HG03159 (cell line): ENCODE results near the gene RAB3B.

Experiments used
- ATAC-seq: cut with Tn5 transposase; IDR thresholded peaks from one replicate; pipeline ENCODE4 v1.9.1; 2021; ENCODE audit warnings: mild to moderate bottlenecking, moderate library complexity; ENCODE audit not compliant: unreplicated experiment

The RAB3B gene

GRCh38 chr1:51957618-51958017 lies 32.9 kb downstream of the RAB3B start:
- ATAC-seq = no peak

GRCh38 chr1:51956528-51957509 lies 33.7 kb downstream of the RAB3B start:
- ATAC-seq = no peak

- ATAC-seq = peak; percentile 62
Measured at GRCh38 chr1:51955797-51956527, 34.5 kb downstream of the RAB3B start.

- ATAC-seq = no peak
Measured at GRCh38 chr1:51954783-51955182, 35.7 kb downstream of the RAB3B start.

- no peak for ATAC-seq
Measured at GRCh38 chr1:51953079-51953478, 37.4 kb downstream of the RAB3B start.

- ATAC-seq = no peak
Measured at GRCh38 chr1:51952638-51953037, 37.9 kb downstream of the RAB3B start.

- ATAC-seq = no peak
Measured at GRCh38 chr1:51950701-51951100, 39.8 kb downstream of the RAB3B start.

GRCh38 chr1:51949014-51949702 lies 41.3 kb downstream of the RAB3B start:
- no peak for ATAC-seq

- ATAC-seq = no peak
Measured at GRCh38 chr1:51948491-51948915, 42.0 kb downstream of the RAB3B start.

GRCh38 chr1:51946300-51946699 lies 44.2 kb downstream of the RAB3B start:
- ATAC-seq = no peak

- no peak for ATAC-seq
Measured at GRCh38 chr1:51945591-51945990, 44.9 kb downstream of the RAB3B start.

- ATAC-seq = no peak
Measured at GRCh38 chr1:51942281-51942680, 48.2 kb downstream of the RAB3B start.

GRCh38 chr1:51941528-51941927 lies 49.0 kb downstream of the RAB3B start:
- ATAC-seq = no peak

- ATAC-seq = no peak
Measured at GRCh38 chr1:51937112-51937511, 53.4 kb downstream of the RAB3B start.

GRCh38 chr1:51936531-51936930 lies 54.0 kb downstream of the RAB3B start:
- no peak for ATAC-seq

- no peak for ATAC-seq
Measured at GRCh38 chr1:51933344-51933743, 57.2 kb downstream of the RAB3B start.

GRCh38 chr1:51930329-51930728 lies 60.2 kb downstream of the RAB3B start:
- ATAC-seq = no peak

GRCh38 chr1:51928896-51929295 lies 61.6 kb downstream of the RAB3B start:
- ATAC-seq = no peak

GRCh38 chr1:51927029-51927428 lies 63.5 kb downstream of the RAB3B start:
- no peak for ATAC-seq

GRCh38 chr1:51926171-51926812 lies 64.2 kb downstream of the RAB3B start:
- no peak for ATAC-seq

- no peak for ATAC-seq
Measured at GRCh38 chr1:51924455-51924854, 66.0 kb downstream of the RAB3B start.
